Hematopoietic multipotent progenitor cell treated with erythropoietin and hydrocortisone succinate and interleukin-3 and kit ligand, for 17 days (in vitro differentiated cells): ENCODE measurements around the gene ELMO2.

Source experiments
- DNase-seq: peaks from one replicate; pipeline ENCODE4 v3.0.0-alpha.2; 2015; ENCODE audit warnings: low spot score

The ELMO2 gene

GRCh38 chr20:46352370-46352938 is 54.0 kb downstream of the ELMO2 start:
- no peak for DNase-seq

GRCh38 chr20:46351357-46352058 is 54.9 kb downstream of the ELMO2 start:
- DNase-seq = no peak

- DNase-seq = no peak
Observed at GRCh38 chr20:46350986-46351267, 55.5 kb downstream of the ELMO2 start.

GRCh38 chr20:46350201-46350985 is 56.0 kb downstream of the ELMO2 start:
- no peak for DNase-seq

GRCh38 chr20:46349742-46350056 is 56.7 kb downstream of the ELMO2 start:
- no peak for DNase-seq

- DNase-seq = peak; percentile 55
Observed at GRCh38 chr20:46349035-46349741, 57.2 kb downstream of the ELMO2 start.

GRCh38 chr20:46347841-46348803 is 58.3 kb downstream of the ELMO2 start:
- DNase-seq = no peak

- no peak for DNase-seq
Observed at GRCh38 chr20:46346770-46347169, 59.6 kb downstream of the ELMO2 start.

GRCh38 chr20:46344488-46345162 is 61.8 kb downstream of the ELMO2 start:
- no peak for DNase-seq

GRCh38 chr20:46343975-46344357 is 62.4 kb downstream of the ELMO2 start:
- no peak for DNase-seq

GRCh38 chr20:46343348-46343974 is 63.0 kb downstream of the ELMO2 start:
- DNase-seq = no peak

- no peak for DNase-seq
Observed at GRCh38 chr20:46342451-46343347, 63.7 kb downstream of the ELMO2 start.

- DNase-seq = no peak
Observed at GRCh38 chr20:46342010-46342378, 64.4 kb downstream of the ELMO2 start.

GRCh38 chr20:46341074-46342009 is 65.1 kb downstream of the ELMO2 start:
- DNase-seq = no peak

- DNase-seq = no peak
Observed at GRCh38 chr20:46339037-46339436, 67.4 kb downstream of the ELMO2 start.

- DNase-seq = no peak
Observed at GRCh38 chr20:46336735-46337134, 69.7 kb downstream of the ELMO2 start.

GRCh38 chr20:46334303-46334904 is 72.0 kb downstream of the ELMO2 start:
- no peak for DNase-seq
